GM12878 (cell line): ENCODE results near the gene MINAR2. TPM values are rescaled to one million over a fixed set of nuclear protein-coding genes. Genes with fewer than 3 reads are reported as not detected.

Experiments
- ATAC-seq: fragments of 200-7000 bp; cut with Tn5 transposase; 3 replicates; pipeline ENCODE4 v1.9.1; 2020; ENCODE audit warnings: mild to moderate bottlenecking, moderate library complexity
- BruUV-seq: library from RNA; stranded (reverse); fragments of 400-500 nt; replicated peaks from 2 replicates; lab custom pipeline; 2021; lab: Mats Ljungman, UMichigan
- CTCF ChIA-PET: fragments of 300-600 bp; sonication (Branson Sonifier 250); formaldehyde crosslinking; extraction: SDS; loops from one replicate; lab custom pipeline; 2021; ENCODE audit warnings: inconsistent platforms; lab: Yijun Ruan, JAX
- POLR2A ChIA-PET: fragments of 350-600 bp; formaldehyde crosslinking; extraction: SDS; loops from one replicate; lab custom pipeline; 2021; ENCODE audit warnings: inconsistent platforms; lab: Charles Lee
- RAD21 ChIA-PET: fragments of 300-600 bp; sonication (Branson Sonifier 250); formaldehyde crosslinking; loops from one replicate; lab custom pipeline; 2023; ENCODE audit warnings: antibody characterized with exemption; ENCODE audit not compliant: unreplicated experiment; lab: Charles Lee
- SMC1A ChIA-PET: fragments of 300-600 bp; sonication (Branson Sonifier 250); formaldehyde crosslinking; loops from one replicate; lab custom pipeline; 2023; ENCODE audit not compliant: unreplicated experiment, uncharacterized antibody; lab: Charles Lee
- DNase-seq: peaks from one replicate; pipeline ENCODE4 v3.0.0-alpha.2; 2011; ENCODE audit warnings: low read depth, low spot score
- FAIRE-seq: peaks from 3 replicates; lab custom pipeline; 2011; peaks lifted over from hg19 to GRCh38; lab: Jason Lieb, UNC
- H2AFZ ChIP-seq: 2 replicates; pipeline ENCODE4 v1.6.0; 2011; ENCODE audit warnings: low read depth, low read length, control low read depth; ENCODE audit not compliant: control insufficient read depth
- H3K27ac ChIP-seq: 2 replicates; pipeline ENCODE4 v1.5.1; 2011; ENCODE audit warnings: control low read depth; ENCODE audit not compliant: control insufficient read depth, insufficient read depth
- H3K27me3 ChIP-seq, 2 experiments: replicated peaks in 1 of 2; 2 replicates each; pipeline versions ENCODE4 v1.6.0 to v1.6.1; 2011; ENCODE audit warnings: low read length in 1 of 2; ENCODE audit not compliant: control insufficient read depth in 2 of 2, insufficient read depth in 2 of 2
- H3K36me3 ChIP-seq, 2 experiments: 2 replicates each; pipeline ENCODE4 v1.5.1; 2011; ENCODE audit warnings: low read length in 1 of 2; ENCODE audit not compliant: control insufficient read depth in 2 of 2, insufficient read depth in 2 of 2
- H3K4me1 ChIP-seq: 2 replicates; pipeline ENCODE4 v1.6.1; 2011; ENCODE audit warnings: mild to moderate bottlenecking, low read length, moderate library complexity, mixed read lengths; ENCODE audit not compliant: control insufficient read depth, insufficient read depth
- H3K4me2 ChIP-seq: 2 replicates; pipeline ENCODE4 v1.6.0; 2011; ENCODE audit warnings: control low read depth; ENCODE audit not compliant: control insufficient read depth, insufficient read depth
- H3K4me3 ChIP-seq: fragments of 200-600 bp; sonication (generic); 2 replicates; pipeline ENCODE4 v1.5.1; 2016
- H3K79me2 ChIP-seq: 2 replicates; pipeline ENCODE4 v1.6.0; 2011; ENCODE audit warnings: low read length; ENCODE audit not compliant: control insufficient read depth, insufficient read depth
- H3K9ac ChIP-seq: 2 replicates; pipeline ENCODE4 v1.8.0; 2011; ENCODE audit warnings: low read length, control low read depth, mixed read lengths; ENCODE audit not compliant: control insufficient read depth, insufficient read depth
- H3K9me3 ChIP-seq: replicated peaks from 3 replicates; pipeline ENCODE4 v1.5.1; 2011; ENCODE audit warnings: mild to moderate bottlenecking, low read length; ENCODE audit not compliant: control insufficient read depth, insufficient read depth
- H4K20me1 ChIP-seq: 2 replicates; pipeline ENCODE4 v1.6.0; 2011; ENCODE audit not compliant: control insufficient read depth, insufficient read depth
- CEBPB ChIP-seq, 2 experiments: fragments of 150-350 bp in 1 of 2; IDR thresholded peaks; 2 replicates each; pipeline ENCODE4 v1.6.1; 2012 to 2014; ENCODE audit warnings: low read depth in 2 of 2, low read length in 2 of 2, borderline replicate concordance in 1 of 2, inconsistent platforms in 1 of 2
- CHD2 ChIP-seq: IDR thresholded peaks from 2 replicates; pipeline ENCODE4 v1.6.1; 2011; ENCODE audit warnings: low read depth, low read length, improper control_type of control experiment, borderline replicate concordance
- CHD4 ChIP-seq: fragments of 200-600 bp; sonication (generic); IDR thresholded peaks from 2 replicates; pipeline ENCODE4 v1.6.1; 2016; ENCODE audit warnings: mild to moderate bottlenecking
- CREM ChIP-seq: IDR thresholded peaks from 2 replicates; pipeline ENCODE4 v1.6.1; 2014; ENCODE audit warnings: antibody characterized with exemption, low read depth
- E2F8 ChIP-seq: fragments of 450-650 bp; IDR thresholded peaks from 2 replicates; pipeline ENCODE4 v1.6.1; 2018; ENCODE audit warnings: mild to moderate bottlenecking, low read depth, moderate library complexity; ENCODE audit not compliant: partially characterized antibody
- EP300 ChIP-seq, 2 experiments: fragments of 150-350 bp in 1 of 2; IDR thresholded peaks; 2 replicates each; pipeline ENCODE4 v1.6.1; 2011 to 2012; ENCODE audit warnings: low read depth in 2 of 2, low read length in 2 of 2, borderline replicate concordance in 1 of 2, improper control_type of control experiment in 1 of 2, inconsistent platforms in 1 of 2; ENCODE audit not compliant: control insufficient read depth in 1 of 2
- GABPA ChIP-seq: IDR thresholded peaks from 2 replicates; pipeline ENCODE4 v1.6.1; 2014; ENCODE audit warnings: antibody characterized with exemption, low read depth, mild to moderate bottlenecking, inconsistent platforms
- JUND ChIP-seq: IDR thresholded peaks from 2 replicates; pipeline ENCODE4 v1.6.1; 2012; ENCODE audit warnings: low read depth, mild to moderate bottlenecking, low read length, improper control_type of control experiment, moderate library complexity
- KLF5 ChIP-seq: fragments of 450-650 bp; IDR thresholded peaks from 2 replicates; pipeline ENCODE4 v1.6.1; 2014; ENCODE audit warnings: mild to moderate bottlenecking; ENCODE audit not compliant: partially characterized antibody
- LARP7 ChIP-seq: fragments of 450-650 bp; IDR thresholded peaks from 2 replicates; pipeline ENCODE4 v1.6.1; 2017; ENCODE audit warnings: mild to moderate bottlenecking
- MTA2 ChIP-seq: fragments of 450-650 bp; IDR thresholded peaks from 2 replicates; pipeline ENCODE4 v1.6.1; 2016; ENCODE audit warnings: low read depth, mild to moderate bottlenecking, moderate library complexity
- MYC ChIP-seq: IDR thresholded peaks from 2 replicates; pipeline ENCODE4 v1.6.1; 2011; ENCODE audit warnings: mild to moderate bottlenecking, low read length, moderate library complexity, inconsistent platforms; ENCODE audit not compliant: insufficient read depth, insufficient replicate concordance, insufficient read length, severe bottlenecking
- NKRF ChIP-seq: fragments of 450-650 bp; conservative IDR thresholded peaks from 2 replicates; pipeline ENCODE4 v1.6.1; 2017; ENCODE audit warnings: mild to moderate bottlenecking, moderate library complexity
- RB1 ChIP-seq: fragments of 450-650 bp; formaldehyde crosslinking; IDR thresholded peaks from 2 replicates; pipeline ENCODE4 v1.6.1; 2017; ENCODE audit warnings: mild to moderate bottlenecking, borderline replicate concordance
- SMAD5 ChIP-seq: IDR thresholded peaks from 2 replicates; pipeline ENCODE4 v1.6.1; 2016; ENCODE audit warnings: antibody characterized with exemption, low read depth
- TCF12 ChIP-seq: IDR thresholded peaks from 2 replicates; pipeline ENCODE4 v1.6.1; 2011; ENCODE audit warnings: low read depth, mild to moderate bottlenecking, low read length
- YBX1 ChIP-seq: fragments of 450-650 bp; IDR thresholded peaks from 2 replicates; pipeline ENCODE4 v1.6.1; 2016; ENCODE audit warnings: antibody characterized with exemption
- ZBTB4 ChIP-seq: fragments of 450-650 bp; formaldehyde crosslinking; IDR thresholded peaks from 2 replicates; pipeline ENCODE4 v1.4.0; 2022; ENCODE audit warnings: mild to moderate bottlenecking, moderate library complexity
- WGBS: methylation state at CpG from one replicate; pipeline ENCODE4 v1.1.6; 2016; ENCODE audit warnings: low lambda C conversion rate; ENCODE audit not compliant: insufficient replicate concordance, insufficient coverage; ENCODE audit errors: missing lambda C conversion rate; 5-methylcytosine and 5-hydroxymethylcytosine counted together
- in situ Hi-C: fragments of 300-500 bp; cut with MboI; formaldehyde crosslinking; loops from 9 replicates; pipeline ENCODE4 v1.14.3; 2018; ENCODE audit warnings: mixed read lengths
- intact Hi-C: fragments of 100-400 bp; cut with micrococcal nuclease; formaldehyde crosslinking; loops from one replicate; pipeline ENCODE4 v1.14.2; 2022; ENCODE audit not compliant: unreplicated experiment
- polyA plus RNA-seq, 11 experiments: library from polyadenylated mRNA; depleted of rRNA in 4 of 11; unstranded in 6 of 11; stranded (reverse) in 5 of 11; fragments of >200 nt; fragmentation: Nextera tagmentation in 4 of 11; fragmentation: Illumina TruSeq in 1 of 11; extraction: Ambion mirVana in 4 of 11; extraction: Trizol in 1 of 11; gene quantifications; 1 replicate in 1 of 11; 2 replicates in 10 of 11; pipeline versions ENCODE4 v1.2.1 to v1.2.3, GENCODE V29; 2011 to 2016; ENCODE audit warnings: inconsistent platforms in 2 of 11, missing spikeins in 2 of 11, low read depth in 1 of 11
- total RNA-seq, 4 experiments: library from RNA; depleted of rRNA in 3 of 4; stranded (reverse); fragments of >200 nt in 3 of 4; fragmentation: Illumina TruSeq in 1 of 4; extraction: Trizol in 1 of 4; gene quantifications; 2 replicates each; pipeline versions ENCODE4 v1.2.1 to v1.2.3, GENCODE V29; 2013 to 2021

MINAR2 gene
- total and polyA plus RNA-seq, 10 of the 15 experiments (the other 5 are each of a cell fraction or from before 2014, with no cell fraction given), result 0.03 to 0.07 TPM; not detected in 8

GRCh38 chr5:129781594-129781993, 33.7 kb downstream of the MINAR2 start:
- Histone ChIP-seq H3K9me3 (no peaks in the 10 kb centered on the region), H3K27me3 (no peaks in the 10 kb centered on the region), H4K20me1 (no peaks in the 10 kb centered on the region), H3K36me3 (no peaks in the 10 kb centered on the region), H3K9ac (no peak overlapping the region), H2AFZ (no peak overlapping the region), H3K79me2 (no peaks in the 10 kb centered on the region), H3K4me3 (no peak overlapping the region), H3K4me1 (no peaks in the 10 kb centered on the region), H3K27ac (no peak overlapping the region), H3K4me2 (no peak overlapping the region)
- ChIA-PET POLR2A (no interaction called here), SMC1A (no interaction called here), CTCF (interaction anchor here (1.2 to 1.4 kb wide), 2 partner anchors 14 to 70 kb away, joined by 3 read pairs; no protein-coding TSS in a partner anchor), RAD21 (interaction anchor here (1.2 kb wide), 1 partner anchor 10 kb away, joined by 3 read pairs; no protein-coding TSS in a partner anchor)
- in situ Hi-C loops (no loop called here), intact Hi-C loops (no loop called here)
- DNase-seq (no peak), ATAC-seq (no peak), FAIRE-seq (no peak)
- 46% methylated on average over 2 of the region's 2 CpGs for WGBS
- no TSS peak for BruUV-seq
- no peak for TF ChIP-seq CHD2
- no peak for TF ChIP-seq CHD4
- TF ChIP-seq GABPA, result no peak
- no peak for TF ChIP-seq RB1
- no peak for TF ChIP-seq YBX1
- TF ChIP-seq SMAD5, result no peak
- no peak for TF ChIP-seq KLF5
- no peak for TF ChIP-seq MYC
- no peak for TF ChIP-seq JUND
- no peak for TF ChIP-seq E2F8
- TF ChIP-seq TCF12, result no peak
- TF ChIP-seq EP300 (IDR thresholded peaks at IDR 0.05; ENCODE audit: borderline replicate concordance in 1 of 2, control insufficient read depth in 1 of 2, low read depth in 2 of 2, low read length in 2 of 2), result no peak
- no peak for TF ChIP-seq MTA2
- TF ChIP-seq NKRF, result no peak
- TF ChIP-seq CREM, result no peak
- no peak for TF ChIP-seq CEBPB (IDR thresholded peaks at IDR 0.05; ENCODE audit: borderline replicate concordance in 1 of 2, low read depth in 2 of 2, low read length in 2 of 2)
- TF ChIP-seq ZBTB4 (CRISPR knock-in tag), result no peak
- no peak for TF ChIP-seq LARP7
